ENCODE data around the gene MET. TPM values are rescaled to one million over a fixed set of nuclear protein-coding genes. Genes with fewer than 3 reads are reported as not detected.

The MET gene
- total and polyA plus RNA-seq, 9 donors, result 1.3 to 33.9 (median 5.8) TPM

DNA sequence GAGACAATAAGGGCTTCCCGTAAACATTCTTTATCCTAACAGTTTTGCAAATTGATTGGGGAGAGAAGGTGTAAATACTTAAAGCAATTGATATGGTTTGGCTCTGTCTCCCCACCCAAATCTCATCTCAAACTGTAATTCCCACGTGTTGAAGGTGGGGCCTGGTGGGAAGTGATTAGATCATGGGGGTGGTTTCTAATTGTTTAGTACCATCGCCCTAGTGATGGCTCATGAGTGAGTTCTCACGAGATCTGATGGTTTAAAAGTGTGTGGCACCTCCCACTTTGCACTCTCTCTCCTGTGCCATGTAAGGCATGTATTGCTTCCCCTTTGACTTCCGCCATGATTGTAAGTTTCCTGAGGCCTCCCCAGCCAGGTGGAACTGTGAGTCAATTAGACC is 168.3 kb downstream of the MET start:
- no peak overlapping the region for H3K4me3 ChIP-seq
- no peak overlapping the region for H3K27ac ChIP-seq
- no peaks in the 10 kb centered on the region for H3K9me3 ChIP-seq
- TF ChIP-seq EP300 (IDR thresholded peaks at IDR 0.05) (no peak), POLR2A (IDR thresholded peaks at IDR 0.05) (no peak)
- TF ChIP-seq, protein P1, sequence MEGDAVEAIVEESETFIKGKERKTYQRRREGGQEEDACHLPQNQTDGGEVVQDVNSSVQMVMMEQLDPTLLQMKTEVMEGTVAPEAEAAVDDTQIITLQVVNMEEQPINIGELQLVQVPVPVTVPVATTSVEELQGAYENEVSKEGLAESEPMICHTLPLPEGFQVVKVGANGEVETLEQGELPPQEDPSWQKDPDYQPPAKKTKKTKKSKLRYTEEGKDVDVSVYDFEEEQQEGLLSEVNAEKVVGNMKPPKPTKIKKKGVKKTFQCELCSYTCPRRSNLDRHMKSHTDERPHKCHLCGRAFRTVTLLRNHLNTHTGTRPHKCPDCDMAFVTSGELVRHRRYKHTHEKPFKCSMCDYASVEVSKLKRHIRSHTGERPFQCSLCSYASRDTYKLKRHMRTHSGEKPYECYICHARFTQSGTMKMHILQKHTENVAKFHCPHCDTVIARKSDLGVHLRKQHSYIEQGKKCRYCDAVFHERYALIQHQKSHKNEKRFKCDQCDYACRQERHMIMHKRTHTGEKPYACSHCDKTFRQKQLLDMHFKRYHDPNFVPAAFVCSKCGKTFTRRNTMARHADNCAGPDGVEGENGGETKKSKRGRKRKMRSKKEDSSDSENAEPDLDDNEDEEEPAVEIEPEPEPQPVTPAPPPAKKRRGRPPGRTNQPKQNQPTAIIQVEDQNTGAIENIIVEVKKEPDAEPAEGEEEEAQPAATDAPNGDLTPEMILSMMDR (IDR thresholded peaks at IDR 0.05), result no peak
- no peaks in the 10 kb centered on the region for H3K27me3 ChIP-seq
- H3K36me3 ChIP-seq, result no peaks in the 10 kb centered on the region
- intact Hi-C loops (cut with DNase I), result no loop called here
- WGBS, 3 donors, result 59 to 66% (median 60%) methylated on average over 5 of the region's 5 CpGs
- no peak for DNase-seq
- no peaks in the 10 kb centered on the region for H3K4me1 ChIP-seq (ENCODE audit: insufficient read depth)

DNA sequence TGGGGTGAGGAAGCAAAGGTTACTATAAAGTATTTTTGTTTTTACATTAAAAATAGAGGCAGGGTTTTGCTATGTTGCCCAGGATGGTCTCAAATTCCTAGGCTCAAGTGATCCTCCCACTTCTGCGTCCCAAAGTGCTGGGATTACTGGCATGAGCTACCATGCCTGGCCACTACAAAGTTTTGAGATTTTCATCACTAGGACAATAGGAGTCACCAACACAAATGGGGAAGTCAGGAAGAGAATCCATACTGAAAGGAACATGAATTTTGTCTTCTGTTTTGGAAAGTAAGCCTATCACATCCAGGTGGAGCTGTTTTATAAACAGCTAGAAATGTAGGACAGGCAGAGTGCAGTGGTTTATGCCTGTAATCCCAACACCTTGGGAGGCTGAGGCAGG is 170.4 kb downstream of the MET start:
- Histone ChIP-seq H3K9me3 (no peaks in the 10 kb centered on the region), H3K27me3 (no peaks in the 10 kb centered on the region), H3K27ac (no peak overlapping the region), H3K4me3 (no peak overlapping the region), H3K4me1 (ENCODE audit: insufficient read depth) (no peaks in the 10 kb centered on the region), H3K36me3 (no peaks in the 10 kb centered on the region)
- 57 to 78% (median 67%) methylated on average over 1 of the region's 1 CpG for WGBS, 3 donors
- no peak for TF ChIP-seq POLR2A (IDR thresholded peaks at IDR 0.05)
- TF ChIP-seq EP300 (IDR thresholded peaks at IDR 0.05), result no peak
- TF ChIP-seq, protein P1 (IDR thresholded peaks at IDR 0.05), result no peak
- no peak for DNase-seq
- intact Hi-C loops (cut with DNase I), result no loop called here

DNA sequence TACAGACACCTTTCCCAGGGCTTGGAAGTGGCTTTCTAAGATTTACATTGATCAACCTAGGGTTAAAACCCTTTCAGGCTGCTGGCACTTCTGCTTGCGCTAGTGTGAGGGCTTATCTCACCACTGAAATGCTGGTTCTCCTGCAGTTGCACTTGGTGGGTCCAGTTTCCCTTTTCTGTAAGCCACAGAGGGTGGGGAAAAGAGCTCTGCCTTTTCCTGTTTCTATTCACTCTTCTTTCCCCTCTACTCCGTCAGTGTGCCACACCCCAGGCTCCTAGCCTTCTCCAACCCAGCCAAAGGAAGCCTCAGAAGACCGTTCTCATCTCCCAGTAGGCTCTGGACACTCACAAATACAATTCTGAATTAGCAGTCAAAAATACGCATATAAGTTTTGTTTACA is 171.4 kb downstream of the MET start:
- Histone ChIP-seq H3K9me3 (no peaks in the 10 kb centered on the region), H3K27me3 (no peaks in the 10 kb centered on the region), H3K4me1 (ENCODE audit: insufficient read depth) (no peaks in the 10 kb centered on the region), H3K27ac (no peak overlapping the region), H3K4me3 (no peak overlapping the region), H3K36me3 (no peaks in the 10 kb centered on the region)
- 67 to 75% (median 68%) methylated on average over 4 of the region's 4 CpGs for WGBS, 3 donors
- TF ChIP-seq POLR2A (IDR thresholded peaks at IDR 0.05) (no peak), EP300 (IDR thresholded peaks at IDR 0.05) (no peak)
- TF ChIP-seq, protein P1 (IDR thresholded peaks at IDR 0.05), result no peak
- intact Hi-C loops (cut with DNase I), result no loop called here
- DNase-seq, result no peak

Other genes with a start within 250 kb of the MET start
- 10 to 100 TPM; 38.0 to 67.5 (median 53.7) TPM for gene CAV2, start 172.5 kb upstream of the MET start, total RNA-seq
- gene CAV2, start 172.5 kb upstream of the MET start, polyA plus RNA-seq, result 100 to 1,000 TPM in 1 of 2 donors, 10 to 100 TPM in 1; 46.2 to 110 TPM
- gene CAV1, start 147.2 kb upstream of the MET start, total RNA-seq, result 100 to 1,000 TPM in 4 of 7 donors, 10 to 100 TPM in 3; 47.3 to 272 (median 101) TPM
- gene CAV1, start 147.2 kb upstream of the MET start, polyA plus RNA-seq, result 100 to 1,000 TPM; 150 to 287 TPM
- 100 to 1,000 TPM in 5 of 7 donors, 10 to 100 TPM in 2; 57.2 to 184 (median 134) TPM for gene CAPZA2, start 190.4 kb downstream of the MET start, total RNA-seq
- 10 to 100 TPM; 55.1 to 80.9 TPM for gene CAPZA2, start 190.4 kb downstream of the MET start, polyA plus RNA-seq